Fibroblast of skin of left quadriceps (primary cell): ENCODE measurements around the gene POGLUT2.

Experiments
- DNase-seq, 2 experiments: peaks; one replicate each; pipeline ENCODE4 v3.0.0-alpha.2; 2013; ENCODE audit warnings: low read depth in 2 of 2

Gene POGLUT2

DNA sequence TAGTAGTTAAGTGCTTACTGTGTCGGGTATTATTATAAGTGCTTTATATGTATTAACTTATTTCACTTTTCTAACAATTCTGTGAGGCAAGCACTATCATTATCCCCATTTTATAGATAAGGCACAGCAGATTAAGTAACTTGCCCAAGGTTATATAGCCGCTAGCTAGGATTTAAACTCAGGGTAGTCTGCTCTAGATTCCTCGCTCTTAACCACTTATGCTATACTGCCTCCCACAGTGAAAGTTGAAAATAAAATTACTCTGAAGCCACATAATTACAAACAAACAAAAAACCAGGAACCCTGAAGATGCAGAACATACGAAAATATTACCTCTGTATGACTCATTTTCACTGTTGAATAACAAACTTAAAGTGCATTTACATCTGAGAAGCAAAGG is 29.1 kb downstream of the POGLUT2 start:
- DNase-seq = no peak

GRCh38 chr13:102768909-102769308 is 29.9 kb downstream of the POGLUT2 start:
- DNase-seq = no peak

DNA sequence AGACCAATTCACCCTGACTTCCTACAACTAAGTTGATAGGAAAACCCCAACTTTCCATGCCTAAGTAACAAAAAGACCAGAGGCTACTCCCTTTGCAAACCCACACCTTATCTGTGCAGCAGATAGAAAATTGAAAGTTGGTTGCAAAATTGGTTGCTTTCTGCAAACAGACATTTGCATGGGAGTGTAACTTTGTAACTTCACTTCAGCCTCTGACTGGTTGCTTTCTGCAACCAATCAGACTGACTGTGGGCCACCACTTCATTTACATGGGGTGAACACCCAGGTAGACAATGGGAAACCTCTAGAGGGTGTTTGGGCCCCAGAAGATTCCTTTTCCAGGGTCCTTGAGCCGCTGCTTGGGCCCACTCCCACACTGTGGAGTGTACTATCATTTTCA is 35.0 kb downstream of the POGLUT2 start:
- no peak for DNase-seq

- no peak for DNase-seq
Measured at GRCh38 chr13:102761071-102761470, 37.7 kb downstream of the POGLUT2 start.

DNA sequence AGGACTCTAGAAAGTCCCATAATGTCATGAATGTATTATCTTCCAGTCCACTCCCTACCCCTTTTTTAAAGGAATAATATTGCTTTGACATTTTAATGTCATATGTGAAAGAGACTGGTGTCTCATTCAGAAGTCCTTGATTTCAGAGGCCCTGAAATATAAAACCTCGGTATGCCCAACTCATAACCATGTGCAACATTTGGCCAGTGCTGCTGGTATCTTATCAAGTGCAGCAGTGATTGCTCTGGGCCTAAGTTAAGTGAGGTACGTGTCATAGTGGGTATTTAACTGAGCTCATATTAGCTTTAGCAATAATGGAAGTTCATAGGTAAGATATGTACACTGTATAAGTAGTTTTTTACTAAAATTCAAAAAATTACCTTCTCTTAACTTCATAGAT is 39.9 kb downstream of the POGLUT2 start:
- DNase-seq = no peak

GRCh38 chr13:102757006-102757405 is 41.8 kb downstream of the POGLUT2 start:
- no peak for DNase-seq

DNA sequence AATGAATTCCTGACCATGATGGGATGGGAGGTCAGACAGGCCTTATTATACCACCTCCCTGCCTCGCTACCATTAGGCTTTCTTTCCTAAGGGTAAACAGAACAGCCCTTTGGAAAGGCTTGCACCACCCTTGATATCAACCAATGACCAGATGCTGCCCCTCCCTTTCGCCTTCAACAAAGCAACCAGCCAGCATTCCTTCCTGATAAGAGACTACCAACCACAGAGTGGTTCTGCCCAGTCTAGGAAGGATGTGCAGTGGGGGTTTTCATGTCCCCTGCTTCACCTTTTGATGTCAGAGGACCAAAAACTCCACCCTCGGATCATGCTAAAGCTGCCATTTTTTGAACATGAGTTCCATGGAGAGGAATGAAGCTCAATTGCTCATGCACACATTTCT is 46.9 kb downstream of the POGLUT2 start:
- no peak for DNase-seq

DNA sequence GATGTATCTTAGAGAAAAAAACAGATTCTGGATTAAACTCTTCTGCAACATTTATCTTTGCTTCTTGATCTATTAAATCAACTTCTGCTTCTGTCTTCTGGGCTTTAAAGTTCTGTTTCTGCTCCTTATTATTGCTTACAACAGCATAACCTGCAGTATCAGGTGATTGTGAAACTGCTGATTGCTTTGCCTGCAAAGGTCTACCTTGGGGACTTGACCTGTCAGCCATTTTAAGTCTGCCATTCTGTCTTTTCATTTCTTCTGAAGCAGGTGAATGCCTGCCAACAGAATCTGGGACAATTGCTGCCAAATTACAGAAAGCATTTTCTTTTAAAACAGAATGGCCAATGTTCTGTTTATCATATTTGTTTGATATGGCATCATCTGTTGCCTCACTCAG is 56.3 kb downstream of the POGLUT2 start:
- no peak for DNase-seq

GRCh38 chr13:102742101-102742500 is 56.7 kb downstream of the POGLUT2 start:
- DNase-seq = no peak
